Measurements from ENCODE around the gene SLC7A14. TPM values are rescaled to one million over a fixed set of nuclear protein-coding genes. Genes with fewer than 3 reads are reported as not detected.
A peak's percentile ranks its signal among the peaks of the same experiment; 100 is the strongest.

The SLC7A14 gene
- 4.8 and 5.3 TPM in 2 replicates for polyA plus RNA-seq (2014; cell fraction: cytosol; rRNA removed)
- polyA plus RNA-seq (2014; cell fraction: nucleus; rRNA removed) = 3.0 and 3.5 TPM in 2 replicates

GRCh38 chr3:170585937-170586310, at the start of gene SLC7A14:
SLC7A14 (minus strand) TSS chr3:170586075; CDS start chr3:170526936, 59,139 bp downstream.
- peak; percentile 83 for DNase-seq (ENCODE audit: low spot score)

GRCh38 chr3:170635385-170635735, 49.5 kb upstream of the SLC7A14 start:
- no peak for DNase-seq (ENCODE audit: low spot score)

- DNase-seq (ENCODE audit: low spot score) = no peak
Observed at GRCh38 chr3:170634663-170635384, 48.9 kb upstream of the SLC7A14 start.

GRCh38 chr3:170633573-170633972, 47.7 kb upstream of the SLC7A14 start:
- DNase-seq (ENCODE audit: low spot score) = no peak

- no peak for DNase-seq (ENCODE audit: low spot score)
Observed at GRCh38 chr3:170632780-170633179, 46.9 kb upstream of the SLC7A14 start.

- no peak for DNase-seq (ENCODE audit: low spot score)
Observed at GRCh38 chr3:170631755-170632488, 46.0 kb upstream of the SLC7A14 start.

GRCh38 chr3:170623524-170623923, 37.6 kb upstream of the SLC7A14 start:
- DNase-seq (ENCODE audit: low spot score) = no peak

- peak; percentile 100 for DNase-seq (ENCODE audit: low spot score)
Observed at GRCh38 chr3:170622369-170623159, 36.7 kb upstream of the SLC7A14 start.

- no peak for DNase-seq (ENCODE audit: low spot score)
Observed at GRCh38 chr3:170621256-170621655, 35.4 kb upstream of the SLC7A14 start.

GRCh38 chr3:170614214-170614966, 28.5 kb upstream of the SLC7A14 start:
- no peak for DNase-seq (ENCODE audit: low spot score)

- no peak for DNase-seq (ENCODE audit: low spot score)
Observed at GRCh38 chr3:170611751-170612150, 25.9 kb upstream of the SLC7A14 start.

GRCh38 chr3:170610321-170610884, 24.5 kb upstream of the SLC7A14 start:
- no peak for DNase-seq (ENCODE audit: low spot score)

GRCh38 chr3:170608475-170608874, 22.6 kb upstream of the SLC7A14 start:
- DNase-seq (ENCODE audit: low spot score) = no peak

- no peak for DNase-seq (ENCODE audit: low spot score)
Observed at GRCh38 chr3:170606675-170607074, 20.8 kb upstream of the SLC7A14 start.

- DNase-seq (ENCODE audit: low spot score) = no peak
Observed at GRCh38 chr3:170605490-170605889, 19.6 kb upstream of the SLC7A14 start.

GRCh38 chr3:170603770-170604510, 18.1 kb upstream of the SLC7A14 start:
- DNase-seq (ENCODE audit: low spot score) = no peak

GRCh38 chr3:170602556-170602955, 16.7 kb upstream of the SLC7A14 start:
- DNase-seq (ENCODE audit: low spot score) = no peak

- no peak for DNase-seq (ENCODE audit: low spot score)
Observed at GRCh38 chr3:170600005-170600624, 14.2 kb upstream of the SLC7A14 start.

GRCh38 chr3:170599091-170599490, 13.2 kb upstream of the SLC7A14 start:
- DNase-seq (ENCODE audit: low spot score) = no peak

GRCh38 chr3:170598091-170598502, 12.2 kb upstream of the SLC7A14 start:
- peak; percentile 64 for DNase-seq (ENCODE audit: low spot score)
